Chondrocyte (in vitro differentiated cells): ENCODE data around the gene ZGLP1. TPM values are rescaled to one million over a fixed set of nuclear protein-coding genes. Genes with fewer than 3 reads are reported as not detected.
A peak's percentile ranks its signal among the peaks of the same experiment; 100 is the strongest.

Experiments used
- DNase-seq: peaks from one replicate; pipeline ENCODE4 v3.0.0; 2021; ENCODE audit warnings: mixed read lengths, low spot score
- H3K27ac Mint-ChIP-seq: one replicate; pipeline ENCODE4 v1.8.0; 2021; ENCODE audit warnings: mild to moderate bottlenecking, moderate library complexity, mixed read lengths; ENCODE audit not compliant: unreplicated experiment
- H3K27me3 Mint-ChIP-seq: 2 replicates; pipeline ENCODE4 v1.8.0; 2021; ENCODE audit warnings: low read depth, mixed read lengths
- H3K36me3 Mint-ChIP-seq: 2 replicates; pipeline ENCODE4 v1.8.0; 2021; ENCODE audit warnings: low read depth, mixed read lengths
- H3K4me1 Mint-ChIP-seq: 2 replicates; pipeline ENCODE4 v1.8.0; 2021; ENCODE audit warnings: low read depth, mild to moderate bottlenecking, mixed read lengths
- H3K4me3 Mint-ChIP-seq: one replicate; pipeline ENCODE4 v1.8.0; 2021; ENCODE audit warnings: mild to moderate bottlenecking, moderate library complexity, mixed read lengths; ENCODE audit not compliant: unreplicated experiment
- H3K9me3 Mint-ChIP-seq: 2 replicates; pipeline ENCODE4 v1.8.0; 2021; ENCODE audit warnings: low read depth, mixed read lengths
- total RNA-seq: library from RNA; stranded (reverse); gene quantifications from 3 replicates; pipeline ENCODE4 v1.2.1, GENCODE V29; 2021
- TF ChIP-seq, protein P1 (sequence below): fragments of 200-600 bp; sonication (generic); IDR thresholded peaks from 2 replicates; pipeline ENCODE4 v1.5.0; 2021; ENCODE audit warnings: antibody characterized with exemption, mild to moderate bottlenecking, moderate library complexity

ZGLP1 gene
- total RNA-seq, 1 donor from 2014 or later, result 3.4 TPM

DNA sequence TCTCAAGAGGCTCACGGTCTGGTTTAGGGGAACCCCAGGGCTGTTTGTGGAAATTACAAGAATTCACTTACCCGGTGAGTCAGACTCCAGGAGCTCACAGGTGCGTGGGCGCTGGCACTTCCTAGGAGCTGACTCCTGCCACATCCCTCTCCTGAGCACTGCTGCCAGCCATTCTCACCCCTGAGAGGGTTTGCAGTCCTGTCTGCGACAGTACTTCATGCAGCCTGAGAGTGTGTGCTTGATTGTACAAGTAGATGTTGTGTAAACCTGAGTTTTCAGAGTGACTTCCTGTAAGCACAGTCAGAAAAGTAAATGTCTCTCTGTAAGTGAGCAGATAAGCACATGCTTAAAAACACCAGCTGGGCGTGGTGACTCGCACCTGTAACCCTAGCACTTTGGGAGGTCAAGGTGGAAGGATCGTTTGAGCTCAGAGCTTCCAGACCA, 49.5 kb downstream of the ZGLP1 start:
- Mint-ChIP-seq H3K4me3 (no peak overlapping the region), H3K27me3 (no peaks in the 10 kb centered on the region), H3K27ac (no peak overlapping the region), H3K36me3 (peaks cover 17% of the 10 kb centered on the region), H3K4me1 (peaks cover 3% of the 10 kb centered on the region), H3K9me3 (no peaks in the 10 kb centered on the region)
- TF ChIP-seq, protein P1, sequence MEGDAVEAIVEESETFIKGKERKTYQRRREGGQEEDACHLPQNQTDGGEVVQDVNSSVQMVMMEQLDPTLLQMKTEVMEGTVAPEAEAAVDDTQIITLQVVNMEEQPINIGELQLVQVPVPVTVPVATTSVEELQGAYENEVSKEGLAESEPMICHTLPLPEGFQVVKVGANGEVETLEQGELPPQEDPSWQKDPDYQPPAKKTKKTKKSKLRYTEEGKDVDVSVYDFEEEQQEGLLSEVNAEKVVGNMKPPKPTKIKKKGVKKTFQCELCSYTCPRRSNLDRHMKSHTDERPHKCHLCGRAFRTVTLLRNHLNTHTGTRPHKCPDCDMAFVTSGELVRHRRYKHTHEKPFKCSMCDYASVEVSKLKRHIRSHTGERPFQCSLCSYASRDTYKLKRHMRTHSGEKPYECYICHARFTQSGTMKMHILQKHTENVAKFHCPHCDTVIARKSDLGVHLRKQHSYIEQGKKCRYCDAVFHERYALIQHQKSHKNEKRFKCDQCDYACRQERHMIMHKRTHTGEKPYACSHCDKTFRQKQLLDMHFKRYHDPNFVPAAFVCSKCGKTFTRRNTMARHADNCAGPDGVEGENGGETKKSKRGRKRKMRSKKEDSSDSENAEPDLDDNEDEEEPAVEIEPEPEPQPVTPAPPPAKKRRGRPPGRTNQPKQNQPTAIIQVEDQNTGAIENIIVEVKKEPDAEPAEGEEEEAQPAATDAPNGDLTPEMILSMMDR, result no peak
- no peak for DNase-seq

DNA sequence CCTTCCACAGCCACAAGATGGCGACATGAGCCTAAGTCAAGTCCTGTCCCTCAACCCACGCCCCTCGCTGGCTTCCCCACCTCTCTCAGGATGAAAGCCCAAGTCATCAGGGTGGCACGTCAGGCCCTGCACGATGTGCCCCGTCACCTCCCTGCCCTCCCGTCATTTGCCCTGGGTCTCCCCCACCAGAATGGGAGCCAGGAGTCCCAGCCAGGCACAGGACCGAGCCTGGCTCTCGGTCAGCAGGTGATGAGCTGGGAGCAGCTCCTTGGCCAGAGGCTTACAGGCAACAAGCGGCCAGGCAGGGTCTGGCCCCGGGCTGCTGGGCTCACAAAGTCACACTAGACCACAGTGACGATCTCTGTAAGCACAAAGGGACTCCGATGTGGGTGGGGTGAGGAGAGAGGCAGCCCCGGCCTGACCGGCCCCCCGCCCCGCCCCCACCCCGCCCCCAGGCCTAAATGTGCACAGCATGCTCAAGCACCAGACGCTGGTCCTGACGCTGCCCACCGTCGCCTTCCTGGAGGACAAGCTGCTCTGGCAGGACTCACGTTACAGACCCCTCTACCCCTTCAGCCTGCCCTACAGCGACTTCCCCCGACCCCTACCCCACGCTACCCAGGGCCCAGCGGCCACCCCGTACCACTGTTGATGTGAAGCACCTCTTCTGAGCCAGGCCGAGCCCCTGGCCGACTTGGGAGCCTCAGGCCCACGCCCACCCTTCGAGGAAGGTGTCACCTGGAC, 50.3 kb downstream of the ZGLP1 start:
- Mint-ChIP-seq H3K9me3 (no peaks in the 10 kb centered on the region), H3K4me1 (peaks cover 3% of the 10 kb centered on the region), H3K27ac (no peak overlapping the region), H3K4me3 (no peak overlapping the region), H3K27me3 (no peaks in the 10 kb centered on the region), H3K36me3 (peaks cover 21% of the 10 kb centered on the region)
- TF ChIP-seq, protein P1, result peak; percentile 84
- DNase-seq, result peak; percentile 92

GRCh38 chr19:10258080-10258710, 51.4 kb downstream of the ZGLP1 start:
- Mint-ChIP-seq H3K4me1 (peaks cover 3% of the 10 kb centered on the region), H3K9me3 (no peaks in the 10 kb centered on the region), H3K36me3 (peaks cover 24% of the 10 kb centered on the region), H3K4me3 (no peak overlapping the region), H3K27ac (no peak overlapping the region), H3K27me3 (no peaks in the 10 kb centered on the region)
- TF ChIP-seq, protein P1, result no peak
- peak; percentile 93 for DNase-seq

DNA sequence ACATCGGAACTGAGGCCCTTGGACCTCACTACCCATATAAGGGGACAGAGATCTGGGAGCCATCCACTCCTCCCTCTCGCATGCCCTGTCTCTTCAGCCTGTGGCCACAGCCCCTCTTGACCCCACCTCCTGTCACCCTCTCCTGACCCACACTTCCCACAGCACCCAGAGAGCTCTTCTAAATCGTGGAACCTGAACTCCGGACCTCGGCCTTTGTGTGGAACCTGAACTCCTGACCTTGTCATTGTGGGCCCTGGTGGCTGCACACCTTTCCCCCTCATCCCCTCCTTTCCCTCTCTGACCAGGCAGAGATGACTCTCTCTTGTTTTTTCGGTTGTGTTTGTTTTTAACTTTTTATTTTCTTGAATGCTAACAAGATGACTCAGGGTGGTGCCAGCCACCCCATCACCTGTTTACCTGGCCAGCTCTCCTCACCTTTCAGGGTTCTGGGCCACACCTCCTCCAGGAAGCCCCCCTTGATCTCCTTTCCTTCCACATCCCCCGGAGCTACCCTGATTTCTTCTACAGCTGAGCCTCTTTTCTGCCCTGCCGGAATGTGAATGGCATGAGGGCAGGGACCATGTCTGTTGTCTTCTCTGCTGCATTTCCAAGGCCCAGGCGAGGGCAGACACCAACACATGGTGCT, 52.5 kb downstream of the ZGLP1 start:
- H3K27me3 Mint-ChIP-seq, result no peaks in the 10 kb centered on the region
- TF ChIP-seq, protein P1, result no peak
- DNase-seq, result no peak
- H3K4me1 Mint-ChIP-seq, result peaks cover 8% of the 10 kb centered on the region
- H3K27ac Mint-ChIP-seq, result peak overlapping the region; percentile 17
- H3K4me3 Mint-ChIP-seq, result no peak overlapping the region
- H3K9me3 Mint-ChIP-seq, result no peaks in the 10 kb centered on the region
- peaks cover 24% of the 10 kb centered on the region for H3K36me3 Mint-ChIP-seq

DNA sequence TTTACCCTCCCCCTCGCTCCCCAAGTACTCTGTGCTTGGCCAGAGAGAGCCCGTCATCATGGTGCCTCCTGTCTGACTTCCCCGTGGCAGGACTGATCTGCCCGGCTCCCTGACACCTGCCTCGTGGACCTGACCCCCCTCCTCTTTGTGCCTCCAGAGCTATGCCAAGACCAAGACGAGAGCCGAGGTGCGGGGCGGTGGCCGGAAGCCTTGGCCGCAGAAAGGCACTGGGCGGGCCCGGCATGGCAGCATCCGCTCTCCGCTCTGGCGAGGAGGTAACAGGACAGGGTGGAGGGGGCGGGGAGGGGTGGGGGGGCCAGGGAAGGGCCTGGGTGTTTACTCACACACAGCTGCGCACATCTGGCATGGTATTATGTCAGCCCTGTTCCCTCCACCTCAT, 53.1 kb downstream of the ZGLP1 start:
- TF ChIP-seq, protein P1, result no peak
- Mint-ChIP-seq H3K9me3 (no peaks in the 10 kb centered on the region), H3K4me3 (no peak overlapping the region), H3K27me3 (no peaks in the 10 kb centered on the region), H3K4me1 (peaks cover 13% of the 10 kb centered on the region), H3K36me3 (peaks cover 24% of the 10 kb centered on the region), H3K27ac (no peak overlapping the region)
- no peak for DNase-seq
